IPS DF 6.9 (cell line): ENCODE data around the gene TPR.

Experiments
- DNase-seq: peaks from one replicate; pipeline ENCODE4 v3.0.0-alpha.2; 2013; ENCODE audit warnings: low read depth, low spot score
- H3K27ac ChIP-seq: one replicate; pipeline ENCODE4 v1.5.1; 2013; ENCODE audit warnings: low read length, control low read depth
- H3K27me3 ChIP-seq: 2 replicates; pipeline ENCODE4 v1.6.1; 2013; ENCODE audit warnings: mild to moderate bottlenecking, low read length; ENCODE audit not compliant: control insufficient read depth, insufficient read depth
- H3K36me3 ChIP-seq: 2 replicates; pipeline ENCODE4 v1.6.1; 2013; ENCODE audit warnings: low read length; ENCODE audit not compliant: control insufficient read depth, insufficient read depth
- H3K4me1 ChIP-seq: 2 replicates; pipeline ENCODE4 v1.6.1; 2013; ENCODE audit warnings: low read length; ENCODE audit not compliant: control insufficient read depth, insufficient read depth
- H3K4me3 ChIP-seq: 2 replicates; pipeline ENCODE4 v1.5.1; 2013; ENCODE audit warnings: mild to moderate bottlenecking, low read length
- H3K9me3 ChIP-seq: 2 replicates; pipeline ENCODE4 v1.6.1; 2013; ENCODE audit warnings: low read length, inconsistent platforms; ENCODE audit not compliant: control insufficient read depth, insufficient read depth
- WGBS: extraction: QIAGEN DNeasy Blood & Tissue Kit; methylation state at CpG from one replicate; pipeline ENCODE4 v1.1.7; 2013; ENCODE audit warnings: mixed read lengths, missing lambda C conversion rate; ENCODE audit not compliant: insufficient read length, insufficient coverage; 5-methylcytosine and 5-hydroxymethylcytosine counted together

TPR gene

DNA sequence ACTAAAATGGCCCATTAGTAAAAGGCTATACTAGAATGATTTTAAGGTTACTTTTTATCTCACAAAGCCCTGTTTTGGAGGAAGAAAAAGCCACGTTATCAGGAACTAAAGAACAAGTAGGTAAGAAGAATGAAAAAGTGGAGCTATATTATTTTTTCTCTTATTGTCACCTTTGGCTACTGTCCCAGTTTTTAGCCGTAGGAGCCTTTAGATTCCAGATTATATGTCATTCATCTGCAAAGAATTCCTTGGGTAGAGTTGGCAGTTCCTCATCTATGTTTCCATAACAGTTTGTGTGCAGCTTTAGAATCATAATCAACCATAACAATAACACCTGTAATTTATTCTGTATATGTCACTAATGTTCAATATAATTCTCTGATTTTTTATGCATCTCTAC, 83.8 kb downstream of the TPR start:
- H3K9me3 ChIP-seq: no peaks in the 10 kb centered on the region
- H3K4me1 ChIP-seq: no peaks in the 10 kb centered on the region
- no peaks in the 10 kb centered on the region for H3K27me3 ChIP-seq
- DNase-seq: no peak
- WGBS: no CpG with 5 or more reads among the region's 2 CpGs
- no peaks in the 10 kb centered on the region for H3K36me3 ChIP-seq
- no peak overlapping the region for H3K27ac ChIP-seq
- no peak overlapping the region for H3K4me3 ChIP-seq

DNA sequence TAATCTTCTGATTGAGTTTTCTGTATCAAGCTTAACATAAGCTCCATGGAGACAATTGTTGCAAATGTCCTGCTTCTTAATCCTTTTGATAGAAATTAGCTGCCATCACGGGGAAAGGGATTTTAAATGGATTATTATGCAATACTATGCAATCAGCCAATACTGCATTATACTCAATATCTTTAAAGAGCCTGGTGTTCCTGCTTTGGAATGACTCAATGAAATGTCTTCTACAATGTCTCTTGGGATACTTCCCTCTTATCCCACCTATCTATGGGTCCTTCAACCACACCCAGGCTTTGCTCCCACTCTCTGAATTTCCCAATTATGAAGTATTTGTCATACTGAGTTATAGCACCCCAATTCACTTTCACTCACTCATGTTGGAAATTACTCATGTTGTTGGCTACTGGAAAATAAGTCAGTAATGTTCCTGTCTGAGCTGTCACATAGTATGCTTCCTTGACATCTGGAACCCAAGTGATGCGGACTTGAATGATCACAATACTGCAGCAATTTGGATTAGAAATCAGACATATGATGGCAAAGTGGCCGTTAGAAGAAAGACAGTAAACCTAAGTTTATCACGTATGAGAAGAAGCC, 85.0 kb downstream of the TPR start:
- no CpG with 5 or more reads among the region's 4 CpGs for WGBS
- no peak for DNase-seq
- H3K27ac ChIP-seq: no peak overlapping the region
- H3K4me1 ChIP-seq: no peaks in the 10 kb centered on the region
- no peaks in the 10 kb centered on the region for H3K9me3 ChIP-seq
- no peak overlapping the region for H3K4me3 ChIP-seq
- no peaks in the 10 kb centered on the region for H3K36me3 ChIP-seq
- H3K27me3 ChIP-seq: no peaks in the 10 kb centered on the region

DNA sequence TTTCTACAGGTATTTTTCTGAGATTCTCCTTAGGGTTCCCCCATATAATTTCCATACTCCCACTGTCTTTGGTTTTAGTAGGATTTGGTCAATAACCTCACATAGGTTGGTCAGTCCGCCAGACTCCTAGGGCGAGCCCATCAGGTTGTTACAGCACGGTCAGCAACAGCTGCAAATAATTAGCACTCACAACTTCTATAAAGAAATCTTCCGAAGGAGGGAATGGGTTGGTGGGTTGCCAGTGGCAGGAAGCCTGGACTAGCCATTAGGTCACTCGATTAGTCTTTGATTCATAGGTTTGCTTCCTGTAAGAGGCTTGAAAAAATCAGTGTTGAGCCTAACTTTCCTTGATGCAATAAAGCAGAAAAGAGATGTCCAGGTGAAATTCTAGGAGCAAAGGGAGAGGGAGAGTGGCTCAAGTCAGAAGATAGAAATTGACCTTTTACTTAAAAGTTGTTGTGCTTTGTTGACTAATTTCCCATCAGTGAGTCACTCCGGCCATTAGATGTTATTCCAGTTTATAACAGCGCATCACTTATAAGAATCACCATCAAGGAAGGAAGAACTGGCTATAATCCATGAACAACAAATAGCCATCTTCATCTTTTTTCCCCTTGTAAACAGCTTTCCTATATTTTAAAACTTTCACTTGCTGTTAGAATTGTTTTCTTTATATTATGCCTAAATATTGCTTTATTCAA, 88.3 kb downstream of the TPR start:
- Histone ChIP-seq H3K9me3 (no peaks in the 10 kb centered on the region), H3K27ac (no peak overlapping the region), H3K36me3 (no peaks in the 10 kb centered on the region), H3K27me3 (no peaks in the 10 kb centered on the region), H3K4me1 (no peaks in the 10 kb centered on the region), H3K4me3 (no peak overlapping the region)
- no peak for DNase-seq
- WGBS: no CpG with 5 or more reads among the region's 7 CpGs

DNA sequence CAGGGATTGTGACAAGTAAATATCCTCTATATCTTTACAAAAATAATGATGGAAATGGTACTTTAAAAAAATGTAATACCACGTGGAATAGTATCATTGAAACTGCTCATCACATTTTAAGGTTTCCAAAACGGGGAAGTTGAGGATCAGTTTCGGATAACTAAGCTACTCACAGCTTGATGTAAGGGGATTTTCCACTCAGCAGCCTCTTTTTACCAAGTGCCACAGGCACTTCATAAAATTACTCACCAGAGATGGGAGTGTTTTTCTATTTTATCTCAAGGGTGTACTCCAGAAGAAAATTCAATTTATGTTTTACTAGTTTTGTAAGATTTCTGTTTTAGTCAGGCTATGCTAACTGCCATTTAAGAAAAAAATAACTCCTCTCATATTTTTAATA, 91.7 kb downstream of the TPR start:
- no peak overlapping the region for H3K27ac ChIP-seq
- no CpG with 5 or more reads among the region's 3 CpGs for WGBS
- no peaks in the 10 kb centered on the region for H3K36me3 ChIP-seq
- no peaks in the 10 kb centered on the region for H3K27me3 ChIP-seq
- no peaks in the 10 kb centered on the region for H3K9me3 ChIP-seq
- no peak for DNase-seq
- H3K4me3 ChIP-seq: no peak overlapping the region
- H3K4me1 ChIP-seq: no peaks in the 10 kb centered on the region

- WGBS: no CpG with 5 or more reads among the region's 8 CpGs
- Histone ChIP-seq H3K27me3 (no peaks in the 10 kb centered on the region), H3K4me3 (no peak overlapping the region), H3K4me1 (no peaks in the 10 kb centered on the region), H3K9me3 (no peaks in the 10 kb centered on the region), H3K27ac (no peak overlapping the region), H3K36me3 (no peaks in the 10 kb centered on the region)
- no peak for DNase-seq
Measured at GRCh38 chr1:186282466-186282865, 92.6 kb downstream of the TPR start.

- DNase-seq: no peak
- WGBS: no CpG with 5 or more reads among the region's 2 CpGs
- H3K27me3 ChIP-seq: no peaks in the 10 kb centered on the region
- no peaks in the 10 kb centered on the region for H3K4me1 ChIP-seq
- no peaks in the 10 kb centered on the region for H3K36me3 ChIP-seq
- no peak overlapping the region for H3K4me3 ChIP-seq
- no peak overlapping the region for H3K27ac ChIP-seq
- no peaks in the 10 kb centered on the region for H3K9me3 ChIP-seq
Measured at GRCh38 chr1:186275822-186276221, 99.2 kb downstream of the TPR start.

DNA sequence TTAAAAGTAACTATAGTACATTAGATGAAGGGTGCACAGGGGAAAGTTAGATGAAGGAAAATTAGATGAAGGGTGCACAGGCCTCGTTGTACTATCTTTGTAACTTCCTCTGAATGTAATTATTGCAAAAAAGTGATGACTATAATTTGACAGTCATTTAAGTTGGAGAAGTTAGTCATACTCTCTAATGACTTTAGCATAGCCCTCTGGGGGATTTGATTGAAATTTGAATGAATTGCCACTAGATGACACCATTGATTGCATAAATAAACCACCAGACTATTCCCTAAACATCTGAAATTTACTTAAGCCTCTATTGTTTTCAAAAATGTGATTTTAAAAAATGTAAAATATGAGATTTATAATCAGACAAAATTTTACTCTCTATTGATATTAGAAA, 102.6 kb downstream of the TPR start:
- WGBS: no CpG with 5 or more reads among the region's 1 CpG
- Histone ChIP-seq H3K36me3 (no peaks in the 10 kb centered on the region), H3K27me3 (no peaks in the 10 kb centered on the region), H3K4me3 (no peak overlapping the region), H3K9me3 (no peaks in the 10 kb centered on the region), H3K4me1 (no peaks in the 10 kb centered on the region), H3K27ac (no peak overlapping the region)
- DNase-seq: no peak

GRCh38 chr1:186271032-186271431, 104.0 kb downstream of the TPR start:
- Histone ChIP-seq H3K4me1 (no peaks in the 10 kb centered on the region), H3K27me3 (no peaks in the 10 kb centered on the region), H3K9me3 (no peaks in the 10 kb centered on the region), H3K4me3 (no peak overlapping the region), H3K27ac (no peak overlapping the region), H3K36me3 (no peaks in the 10 kb centered on the region)
- no CpG with 5 or more reads among the region's 6 CpGs for WGBS
- no peak for DNase-seq
